K562 (cell line): ENCODE measurements around the gene NAA15. TPM values are rescaled to one million over a fixed set of nuclear protein-coding genes. Genes with fewer than 3 reads are reported as not detected.

Experiments
- DACH1 ChIP-seq: fragments of 450-650 bp; IDR thresholded peaks from 2 replicates; pipeline ENCODE4 v1.6.1; 2018; ENCODE audit not compliant: partially characterized antibody
- JUND ChIP-seq, 2 experiments: IDR thresholded peaks; 2 replicates in 1 of 2; 3 replicates in 1 of 2; pipeline ENCODE4 v1.6.1; 2011; ENCODE audit warnings: borderline replicate concordance in 2 of 2, low read depth in 2 of 2, low read length in 2 of 2, improper control_type of control experiment in 1 of 2, missing biosample characterization in 1 of 2, missing genetic modification characterization in 1 of 2, missing genetic modification reagents in 1 of 2
- MTA2 ChIP-seq: fragments of 450-650 bp; IDR thresholded peaks from 2 replicates; pipeline ENCODE4 v1.6.1; 2016; ENCODE audit warnings: low read depth
- NFIC ChIP-seq: fragments of 450-650 bp; IDR thresholded peaks from 2 replicates; pipeline ENCODE4 v1.6.1; 2017; ENCODE audit warnings: mild to moderate bottlenecking, inconsistent platforms
- NR2C2 ChIP-seq, 2 experiments: fragments of 200-800 bp in 1 of 2; sonication (Bioruptor generic) in 1 of 2; sonication (generic) in 1 of 2; formaldehyde crosslinking in 1 of 2; IDR thresholded peaks; 2 replicates each; pipeline versions ENCODE4 v1.6.1 to v1.8.0; 2016 to 2022; ENCODE audit warnings: mild to moderate bottlenecking in 1 of 2, missing compliant biosample characterization in 1 of 2, missing genetic modification characterization in 1 of 2, missing genetic modification reagents in 1 of 2
- RBM15 ChIP-seq: fragments of 200-400 bp; formaldehyde crosslinking; IDR thresholded peaks from 2 replicates; pipeline ENCODE4 v1.6.1; 2018; ENCODE audit warnings: mild to moderate bottlenecking, low read length, moderate library complexity; ENCODE audit not compliant: insufficient read depth
- SIX5 ChIP-seq, 2 experiments: IDR thresholded peaks; 2 replicates each; pipeline ENCODE4 v1.6.1; 2011; ENCODE audit warnings: low read length in 2 of 2, borderline replicate concordance in 1 of 2, low read depth in 1 of 2, mild to moderate bottlenecking in 1 of 2, moderate library complexity in 1 of 2; ENCODE audit not compliant: insufficient read depth in 1 of 2
- SRSF3 ChIP-seq: fragments of 200-400 bp; formaldehyde crosslinking; IDR thresholded peaks from 2 replicates; pipeline ENCODE4 v1.6.1; 2016; ENCODE audit warnings: mild to moderate bottlenecking, low read length, moderate library complexity; ENCODE audit not compliant: insufficient read depth
- XRCC5 ChIP-seq: fragments of 200-400 bp; formaldehyde crosslinking; IDR thresholded peaks from 2 replicates; pipeline ENCODE4 v1.6.1; 2017; ENCODE audit warnings: low read depth, mild to moderate bottlenecking, low read length
- ZNF197 ChIP-seq: fragments of 200-800 bp; sonication (Bioruptor generic); IDR thresholded peaks from 2 replicates; pipeline ENCODE4 v1.6.1; 2016; ENCODE audit warnings: low read depth, missing genetic modification characterization, missing compliant biosample characterization
- ZNF347 ChIP-seq: fragments of 450-650 bp; formaldehyde crosslinking; IDR thresholded peaks from 2 replicates; pipeline ENCODE4 v1.4.0; 2020; ENCODE audit warnings: low read depth, mild to moderate bottlenecking, moderate library complexity
- polyA plus RNA-seq, 8 experiments: library from polyadenylated mRNA; depleted of rRNA in 4 of 8; stranded (reverse) in 5 of 8; unstranded in 3 of 8; fragments of >200 nt; fragmentation: Nextera tagmentation in 2 of 8; fragmentation: Illumina TruSeq in 1 of 8; extraction: Ambion mirVana in 2 of 8; extraction: Trizol in 1 of 8; gene quantifications; 2 replicates each; pipeline versions ENCODE4 v1.2.1 to v1.2.3, GENCODE V29; 2011 to 2014; ENCODE audit warnings: inconsistent platforms in 1 of 8, missing spikeins in 1 of 8
- total RNA-seq, 7 experiments: library from RNA; depleted of rRNA in 6 of 7; stranded (reverse); fragments of >200 nt in 6 of 7; fragmentation: Illumina TruSeq in 2 of 7; extraction: Trizol in 2 of 7; gene quantifications; 2 replicates each; pipeline versions ENCODE4 v1.2.1 to v1.2.3, GENCODE V29; 2011 to 2021; ENCODE audit warnings: low replicate concordance in 1 of 7
- TF ChIP-seq, protein P1 (sequence below): sonication (generic); formaldehyde crosslinking; IDR thresholded peaks from 2 replicates; pipeline ENCODE4 v1.8.1; 2023; ENCODE audit warnings: mild to moderate bottlenecking, missing genetic modification reagents
- TF ChIP-seq, protein P2 (sequence below), 2 experiments: fragments of 150-350 bp in 1 of 2; IDR thresholded peaks; 2 replicates each; pipeline ENCODE4 v1.6.1; 2012 to 2016; ENCODE audit warnings: low read depth in 2 of 2, low read length in 2 of 2, mild to moderate bottlenecking in 1 of 2, moderate library complexity in 1 of 2
- TF ChIP-seq, protein P3 (sequence below): fragments of 450-650 bp; IDR thresholded peaks from 2 replicates; pipeline ENCODE4 v1.6.1; 2016
- TF ChIP-seq, protein P4 (sequence below): fragments of 250-450 bp; sonication (Bioruptor Pico); IDR thresholded peaks from 2 replicates; pipeline ENCODE4 v1.5.0; 2020; ENCODE audit warnings: mild to moderate bottlenecking, borderline replicate concordance

The NAA15 gene
- total and polyA plus RNA-seq, 9 of the 15 experiments (the other 6 are each of a cell fraction or from before 2014, with no cell fraction given) = 37.8 to 117 (median 63.2) TPM

DNA sequence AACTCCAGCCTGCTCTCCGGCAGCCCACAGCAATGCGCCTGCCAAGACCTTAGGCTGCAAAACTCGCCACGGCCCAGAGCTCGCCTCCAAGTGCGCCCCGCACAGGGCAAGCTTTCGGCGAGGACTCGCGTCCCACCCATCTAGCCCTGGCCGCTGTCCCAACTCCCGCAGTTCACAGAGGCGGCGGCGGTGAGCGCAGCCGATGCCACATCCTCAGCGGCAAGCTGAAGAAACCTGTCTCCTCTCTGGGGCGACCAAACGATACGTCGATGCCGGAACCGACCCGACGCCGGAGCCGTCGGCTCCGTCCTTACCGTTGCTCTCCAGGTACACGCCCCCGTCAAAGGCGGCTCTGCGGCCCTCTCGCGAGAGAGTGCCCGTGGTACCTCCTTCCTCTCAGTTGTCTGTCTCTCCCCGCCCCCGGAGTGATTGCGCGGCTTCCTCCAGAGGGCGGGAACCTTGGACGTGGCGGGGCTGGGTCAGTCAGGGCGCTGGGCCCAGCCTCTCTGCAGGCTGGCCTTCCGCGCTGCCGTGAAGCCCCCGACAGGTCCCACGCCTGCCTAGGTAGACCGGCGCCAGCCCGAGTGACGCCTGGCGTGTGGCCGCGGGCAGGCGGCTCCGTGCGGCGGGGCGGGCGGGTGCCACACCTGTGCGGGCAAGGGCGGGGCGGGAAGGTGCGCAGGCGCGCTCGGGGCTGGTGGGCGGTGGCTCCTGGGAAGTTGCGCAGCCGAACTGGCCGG, 152.2 kb downstream of the NAA15 start (continued):
- TF ChIP-seq ZNF347 (CRISPR knock-in tag) = no peak
- no peak for TF ChIP-seq DACH1
- TF ChIP-seq XRCC5 = 0 out of 2 replicates have a peak, but pooled peaks have one; percentile 3
- TF ChIP-seq, protein P1, sequence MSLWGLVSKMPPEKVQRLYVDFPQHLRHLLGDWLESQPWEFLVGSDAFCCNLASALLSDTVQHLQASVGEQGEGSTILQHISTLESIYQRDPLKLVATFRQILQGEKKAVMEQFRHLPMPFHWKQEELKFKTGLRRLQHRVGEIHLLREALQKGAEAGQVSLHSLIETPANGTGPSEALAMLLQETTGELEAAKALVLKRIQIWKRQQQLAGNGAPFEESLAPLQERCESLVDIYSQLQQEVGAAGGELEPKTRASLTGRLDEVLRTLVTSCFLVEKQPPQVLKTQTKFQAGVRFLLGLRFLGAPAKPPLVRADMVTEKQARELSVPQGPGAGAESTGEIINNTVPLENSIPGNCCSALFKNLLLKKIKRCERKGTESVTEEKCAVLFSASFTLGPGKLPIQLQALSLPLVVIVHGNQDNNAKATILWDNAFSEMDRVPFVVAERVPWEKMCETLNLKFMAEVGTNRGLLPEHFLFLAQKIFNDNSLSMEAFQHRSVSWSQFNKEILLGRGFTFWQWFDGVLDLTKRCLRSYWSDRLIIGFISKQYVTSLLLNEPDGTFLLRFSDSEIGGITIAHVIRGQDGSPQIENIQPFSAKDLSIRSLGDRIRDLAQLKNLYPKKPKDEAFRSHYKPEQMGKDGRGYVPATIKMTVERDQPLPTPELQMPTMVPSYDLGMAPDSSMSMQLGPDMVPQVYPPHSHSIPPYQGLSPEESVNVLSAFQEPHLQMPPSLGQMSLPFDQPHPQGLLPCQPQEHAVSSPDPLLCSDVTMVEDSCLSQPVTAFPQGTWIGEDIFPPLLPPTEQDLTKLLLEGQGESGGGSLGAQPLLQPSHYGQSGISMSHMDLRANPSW (CRISPR knock-in tag) = 0 out of 2 replicates have a peak, but pooled peaks have one; percentile 94
- peak; percentile 35; the same call in 1 of the 2 replicates for TF ChIP-seq JUND (IDR thresholded peaks at IDR 0.05; ENCODE audit: borderline replicate concordance, low read depth, low read length)
- no peak for TF ChIP-seq JUND (tag; IDR thresholded peaks at IDR 0.05; ENCODE audit: borderline replicate concordance, low read depth, low read length)
- no peak for TF ChIP-seq MTA2
- TF ChIP-seq ZNF197 (CRISPR knock-in tag) = no peak
- TF ChIP-seq, protein P2, sequence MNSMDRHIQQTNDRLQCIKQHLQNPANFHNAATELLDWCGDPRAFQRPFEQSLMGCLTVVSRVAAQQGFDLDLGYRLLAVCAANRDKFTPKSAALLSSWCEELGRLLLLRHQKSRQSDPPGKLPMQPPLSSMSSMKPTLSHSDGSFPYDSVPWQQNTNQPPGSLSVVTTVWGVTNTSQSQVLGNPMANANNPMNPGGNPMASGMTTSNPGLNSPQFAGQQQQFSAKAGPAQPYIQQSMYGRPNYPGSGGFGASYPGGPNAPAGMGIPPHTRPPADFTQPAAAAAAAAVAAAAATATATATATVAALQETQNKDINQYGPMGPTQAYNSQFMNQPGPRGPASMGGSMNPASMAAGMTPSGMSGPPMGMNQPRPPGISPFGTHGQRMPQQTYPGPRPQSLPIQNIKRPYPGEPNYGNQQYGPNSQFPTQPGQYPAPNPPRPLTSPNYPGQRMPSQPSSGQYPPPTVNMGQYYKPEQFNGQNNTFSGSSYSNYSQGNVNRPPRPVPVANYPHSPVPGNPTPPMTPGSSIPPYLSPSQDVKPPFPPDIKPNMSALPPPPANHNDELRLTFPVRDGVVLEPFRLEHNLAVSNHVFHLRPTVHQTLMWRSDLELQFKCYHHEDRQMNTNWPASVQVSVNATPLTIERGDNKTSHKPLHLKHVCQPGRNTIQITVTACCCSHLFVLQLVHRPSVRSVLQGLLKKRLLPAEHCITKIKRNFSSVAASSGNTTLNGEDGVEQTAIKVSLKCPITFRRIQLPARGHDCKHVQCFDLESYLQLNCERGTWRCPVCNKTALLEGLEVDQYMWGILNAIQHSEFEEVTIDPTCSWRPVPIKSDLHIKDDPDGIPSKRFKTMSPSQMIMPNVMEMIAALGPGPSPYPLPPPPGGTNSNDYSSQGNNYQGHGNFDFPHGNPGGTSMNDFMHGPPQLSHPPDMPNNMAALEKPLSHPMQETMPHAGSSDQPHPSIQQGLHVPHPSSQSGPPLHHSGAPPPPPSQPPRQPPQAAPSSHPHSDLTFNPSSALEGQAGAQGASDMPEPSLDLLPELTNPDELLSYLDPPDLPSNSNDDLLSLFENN (IDR thresholded peaks at IDR 0.05; ENCODE audit: low read depth in 2 of 2, low read length in 2 of 2) = 0 out of 4 replicates have a peak, but pooled peaks of 1 of the 2 experiments have one; percentile 33
- no peak for TF ChIP-seq NR2C2 (CRISPR knock-in tag; IDR thresholded peaks at IDR 0.05)
- TF ChIP-seq NR2C2 (tag; IDR thresholded peaks at IDR 0.05) = peak; percentile 38; the same call in 1 of the 2 replicates
- TF ChIP-seq, protein P3, sequence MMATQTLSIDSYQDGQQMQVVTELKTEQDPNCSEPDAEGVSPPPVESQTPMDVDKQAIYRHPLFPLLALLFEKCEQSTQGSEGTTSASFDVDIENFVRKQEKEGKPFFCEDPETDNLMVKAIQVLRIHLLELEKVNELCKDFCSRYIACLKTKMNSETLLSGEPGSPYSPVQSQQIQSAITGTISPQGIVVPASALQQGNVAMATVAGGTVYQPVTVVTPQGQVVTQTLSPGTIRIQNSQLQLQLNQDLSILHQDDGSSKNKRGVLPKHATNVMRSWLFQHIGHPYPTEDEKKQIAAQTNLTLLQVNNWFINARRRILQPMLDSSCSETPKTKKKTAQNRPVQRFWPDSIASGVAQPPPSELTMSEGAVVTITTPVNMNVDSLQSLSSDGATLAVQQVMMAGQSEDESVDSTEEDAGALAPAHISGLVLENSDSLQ = peak; percentile 66
- peak; percentile 94 for TF ChIP-seq NFIC
- no peak for TF ChIP-seq SIX5 (IDR thresholded peaks at IDR 0.05; ENCODE audit: borderline replicate concordance in 1 of 2, insufficient read depth in 1 of 2, low read depth in 1 of 2, low read length in 2 of 2)
- TF ChIP-seq, protein P4, sequence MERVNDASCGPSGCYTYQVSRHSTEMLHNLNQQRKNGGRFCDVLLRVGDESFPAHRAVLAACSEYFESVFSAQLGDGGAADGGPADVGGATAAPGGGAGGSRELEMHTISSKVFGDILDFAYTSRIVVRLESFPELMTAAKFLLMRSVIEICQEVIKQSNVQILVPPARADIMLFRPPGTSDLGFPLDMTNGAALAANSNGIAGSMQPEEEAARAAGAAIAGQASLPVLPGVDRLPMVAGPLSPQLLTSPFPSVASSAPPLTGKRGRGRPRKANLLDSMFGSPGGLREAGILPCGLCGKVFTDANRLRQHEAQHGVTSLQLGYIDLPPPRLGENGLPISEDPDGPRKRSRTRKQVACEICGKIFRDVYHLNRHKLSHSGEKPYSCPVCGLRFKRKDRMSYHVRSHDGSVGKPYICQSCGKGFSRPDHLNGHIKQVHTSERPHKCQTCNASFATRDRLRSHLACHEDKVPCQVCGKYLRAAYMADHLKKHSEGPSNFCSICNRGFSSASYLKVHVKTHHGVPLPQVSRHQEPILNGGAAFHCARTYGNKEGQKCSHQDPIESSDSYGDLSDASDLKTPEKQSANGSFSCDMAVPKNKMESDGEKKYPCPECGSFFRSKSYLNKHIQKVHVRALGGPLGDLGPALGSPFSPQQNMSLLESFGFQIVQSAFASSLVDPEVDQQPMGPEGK (CRISPR knock-in tag) = no peak
- no peak for TF ChIP-seq SRSF3
- TF ChIP-seq RBM15 = no peak
